Pancreas (tissue), 10 donors: Measurements from ENCODE around the gene FXN. TPM values are rescaled to one million over a fixed set of nuclear protein-coding genes. Genes with fewer than 3 reads are reported as not detected.

Experiments
- ATAC-seq, 4 donors: fragments of 200-7000 bp; cut with Tn5 transposase; one replicate each; pipeline versions ENCODE4 v1.8.0 to v1.9.1; 2020; ENCODE audit warnings: mild to moderate bottlenecking in 4 of 4, moderate library complexity in 4 of 4
- DNase-seq, 6 donors: peaks; one replicate each; pipeline ENCODE4 v3.0.0-alpha.2; 2020
- FAIRE-seq: peaks from 2 replicates; lab custom pipeline; 2012; peaks lifted over from hg19 to GRCh38; lab: Jason Lieb, UNC
- H3K27ac ChIP-seq, 4 donors: fragments of 200-600 bp; sonication (generic); 1 replicate in 3 of 4; 2 replicates in 1 of 4; pipeline versions ENCODE4 v1.5.0 to v1.8.0; 2020
- H3K27me3 ChIP-seq, 4 donors: fragments of 200-600 bp; one replicate each; pipeline ENCODE4 v1.8.0; 2021
- H3K36me3 ChIP-seq, 3 donors: fragments of 200-600 bp; sonication (generic) in 1 of 3; one replicate each; pipeline versions ENCODE4 v1.5.0 to v1.8.0; 2020 to 2021
- H3K4me1 ChIP-seq, 3 donors: fragments of 200-600 bp; one replicate each; pipeline ENCODE4 v1.8.0; 2021
- H3K4me3 ChIP-seq, 4 donors: fragments of 200-600 bp; sonication (generic) in 2 of 4; one replicate each; pipeline versions ENCODE4 v1.5.0 to v1.8.0; 2020 to 2021
- H3K9me3 ChIP-seq, 4 donors: fragments of 200-600 bp; one replicate each; pipeline ENCODE4 v1.8.0; 2021
- WGBS, 2 donors: extraction: QIAGEN DNeasy Blood & Tissue Kit; methylation state at CpG; one replicate each; pipeline ENCODE4 v1.1.7; 2013; 5-methylcytosine and 5-hydroxymethylcytosine counted together
- intact Hi-C, 3 donors: fragments of 100-400 bp; cut with DNase I; formaldehyde crosslinking; loops; one replicate each; pipeline versions ENCODE4 v1.11.1 to v1.14.2; 2022
- polyA plus RNA-seq, 2 donors: library from polyadenylated mRNA; stranded (reverse); fragments of 200-250 nt; gene quantifications; one replicate each; pipeline ENCODE4 v1.2.3, GENCODE V29; 2013
- total RNA-seq, 6 donors: library from RNA; stranded (reverse); fragmentation: NEBNext Ultra II Directional in 4 of 6; extraction: Animal tissue kit (Norgen Biotek cat#: 25700) in 4 of 6; gene quantifications; one replicate each; pipeline versions ENCODE4 v1.2.1 to v1.2.4, GENCODE V29; 2021 to 2023
- TF ChIP-seq, protein P1 (sequence below), 4 donors: fragments of 200-600 bp; sonication (generic) in 3 of 4; IDR thresholded peaks; one replicate each; pipeline versions ENCODE4 v1.5.0 to v1.8.0; 2021; ENCODE audit warnings: antibody characterized with exemption in 4 of 4
- donor health status: healthy with polysubstance abuse.
- donor health status: DM: no; HTN: no; CAD: no; lungs with moderate emphysema.
- donor health status: DM: no; HTN: no; CAD: no.
- donor health status: control.
- donor health status: control.
- donor health status: Bipolar disorder and iron deficiency.
- donor health status: DM: yes; HTN: yes; CAD: no.
- donor health status: DM: no; HTN: no; CAD: no.
- donor health status: DM: no; HTN: no; CAD: no.
- donor health status: DM: yes; HTN: yes; CAD: no.

The FXN gene
- total and polyA plus RNA-seq, 8 donors: 6.2 to 12.0 (median 8.9) TPM

DNA sequence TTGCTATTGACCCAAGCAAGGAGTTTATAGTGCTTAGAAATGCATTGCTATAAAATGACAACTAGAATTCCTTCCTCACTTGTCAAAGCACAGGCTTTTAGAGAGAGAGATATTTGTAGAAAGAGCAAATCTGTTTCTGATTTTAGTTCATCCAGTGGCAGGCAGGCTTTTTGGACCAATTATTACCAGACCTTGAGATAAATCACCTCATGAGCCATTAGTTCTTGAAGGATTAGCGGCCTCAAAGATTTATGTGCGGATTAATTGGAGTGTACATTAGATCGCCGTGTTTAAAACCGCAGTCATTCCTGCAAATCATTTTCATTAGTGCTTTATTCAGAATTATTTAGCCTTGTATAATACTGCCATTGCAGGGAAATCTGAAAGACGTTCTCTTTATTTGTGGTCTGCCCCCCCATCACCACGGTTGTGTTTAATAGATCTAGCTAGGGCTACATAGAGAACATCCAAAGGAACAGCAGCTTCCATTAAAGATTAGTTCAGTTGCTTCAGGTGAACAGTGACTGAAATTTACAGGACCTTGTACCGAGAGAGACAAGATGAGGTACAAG, 109.7 kb downstream of the FXN start:
- DNase-seq (no peak), FAIRE-seq (no peak), ATAC-seq (no peak)
- Histone ChIP-seq H3K27ac (no peak overlapping the region), H3K4me1 (no peaks in the 10 kb centered on the region), H3K9me3 (no peaks in the 10 kb centered on the region), H3K36me3 (no peaks in the 10 kb centered on the region), H3K4me3 (no peak overlapping the region), H3K27me3 (no peaks in the 10 kb centered on the region)
- WGBS, 2 donors: 86 to 90% methylated on average over 8 of the region's 8 CpGs
- TF ChIP-seq, protein P1, sequence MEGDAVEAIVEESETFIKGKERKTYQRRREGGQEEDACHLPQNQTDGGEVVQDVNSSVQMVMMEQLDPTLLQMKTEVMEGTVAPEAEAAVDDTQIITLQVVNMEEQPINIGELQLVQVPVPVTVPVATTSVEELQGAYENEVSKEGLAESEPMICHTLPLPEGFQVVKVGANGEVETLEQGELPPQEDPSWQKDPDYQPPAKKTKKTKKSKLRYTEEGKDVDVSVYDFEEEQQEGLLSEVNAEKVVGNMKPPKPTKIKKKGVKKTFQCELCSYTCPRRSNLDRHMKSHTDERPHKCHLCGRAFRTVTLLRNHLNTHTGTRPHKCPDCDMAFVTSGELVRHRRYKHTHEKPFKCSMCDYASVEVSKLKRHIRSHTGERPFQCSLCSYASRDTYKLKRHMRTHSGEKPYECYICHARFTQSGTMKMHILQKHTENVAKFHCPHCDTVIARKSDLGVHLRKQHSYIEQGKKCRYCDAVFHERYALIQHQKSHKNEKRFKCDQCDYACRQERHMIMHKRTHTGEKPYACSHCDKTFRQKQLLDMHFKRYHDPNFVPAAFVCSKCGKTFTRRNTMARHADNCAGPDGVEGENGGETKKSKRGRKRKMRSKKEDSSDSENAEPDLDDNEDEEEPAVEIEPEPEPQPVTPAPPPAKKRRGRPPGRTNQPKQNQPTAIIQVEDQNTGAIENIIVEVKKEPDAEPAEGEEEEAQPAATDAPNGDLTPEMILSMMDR (IDR thresholded peaks at IDR 0.05): no peak
- intact Hi-C loops: no loop called here

DNA sequence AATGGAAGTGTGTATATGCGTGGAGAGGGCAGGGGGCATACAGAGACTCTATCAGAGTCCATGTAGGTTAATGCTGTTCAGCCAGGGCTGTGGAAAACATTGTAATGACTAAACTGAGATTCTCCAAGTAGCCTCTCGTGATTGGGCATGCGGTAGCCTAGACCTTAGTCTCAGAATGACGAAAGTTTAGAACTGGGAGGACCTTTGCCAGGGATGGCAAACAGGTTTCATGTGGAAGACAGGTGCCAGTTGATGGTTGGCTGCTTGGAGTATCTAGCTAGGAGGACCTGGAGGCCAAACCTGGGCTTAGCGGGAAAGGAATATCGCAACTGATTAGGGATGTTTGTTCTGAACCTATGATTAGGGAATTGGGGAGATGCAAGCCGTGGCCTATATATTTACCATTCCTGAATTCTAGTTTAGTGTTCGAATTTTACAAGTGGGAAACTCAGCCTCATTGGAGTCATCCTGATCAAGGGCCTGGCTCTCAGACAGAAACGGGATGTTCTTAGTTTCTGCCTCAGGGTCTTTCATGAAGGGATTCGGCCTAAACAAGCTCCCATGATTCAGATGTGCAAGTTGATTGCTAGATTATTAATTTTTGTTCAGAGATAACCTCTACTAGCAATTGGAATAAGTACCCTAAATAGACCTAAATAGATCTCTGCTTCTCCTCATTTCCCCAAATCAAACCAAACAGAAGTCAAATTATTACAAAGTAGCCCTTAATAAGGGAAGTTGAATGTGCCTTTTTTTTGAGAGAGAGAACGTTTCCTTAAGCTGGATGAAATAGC, 111.7 kb downstream of the FXN start:
- intact Hi-C loops: no loop called here
- DNase-seq: no peak
- FAIRE-seq: no peak
- Histone ChIP-seq H3K9me3 (no peaks in the 10 kb centered on the region), H3K4me1 (no peaks in the 10 kb centered on the region), H3K27me3 (no peaks in the 10 kb centered on the region), H3K36me3 (no peaks in the 10 kb centered on the region), H3K27ac (no peak overlapping the region), H3K4me3 (no peak overlapping the region)
- TF ChIP-seq, protein P1 (IDR thresholded peaks at IDR 0.05): no peak
- 83 to 91% methylated on average over 11 of the region's 11 CpGs for WGBS, 2 donors
- ATAC-seq: no peak

DNA sequence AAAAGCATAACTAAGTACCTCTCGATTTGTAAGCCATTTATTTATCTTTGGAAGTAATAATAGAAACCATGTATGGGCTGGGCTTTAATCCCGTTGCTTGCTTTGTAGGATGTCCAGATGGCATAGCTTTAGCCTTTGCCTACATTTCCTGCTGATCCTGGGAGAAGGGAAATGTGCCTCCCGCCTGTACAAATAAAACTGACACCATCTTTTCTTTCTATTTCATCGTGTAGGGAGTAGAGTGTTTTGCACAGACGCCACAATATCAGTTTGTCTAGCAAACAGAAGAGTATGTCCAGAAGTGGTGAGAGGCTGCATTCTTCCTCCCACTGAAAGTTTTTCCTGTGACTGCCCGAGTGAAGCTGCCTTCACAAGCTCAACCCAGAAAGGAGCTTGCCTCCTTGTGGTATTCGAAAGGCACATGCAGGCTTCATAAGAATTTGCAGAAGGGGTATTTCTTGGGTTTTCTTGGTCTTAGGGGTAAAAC, 113.8 kb downstream of the FXN start:
- TF ChIP-seq, protein P1 (IDR thresholded peaks at IDR 0.05): no peak
- FAIRE-seq (no peak), DNase-seq (no peak), ATAC-seq (peak; percentile 66 to 77 (median 74))
- H3K27ac ChIP-seq: peak overlapping the region in 2 of 4 donors; percentile 3 to 6
- intact Hi-C loops: no loop called here
- WGBS, 2 donors: 17 to 25% methylated on average over 7 of the region's 7 CpGs
- no peaks in the 10 kb centered on the region for H3K4me1 ChIP-seq
- H3K9me3 ChIP-seq: no peaks in the 10 kb centered on the region
- H3K27me3 ChIP-seq: no peaks in the 10 kb centered on the region
- H3K4me3 ChIP-seq: no peak overlapping the region
- H3K36me3 ChIP-seq: no peaks in the 10 kb centered on the region

Other genes with a start within 250 kb of the FXN start
- gene PRKACG, start 21.6 kb upstream of the FXN start, total RNA-seq: not detected
- gene PRKACG, start 21.6 kb upstream of the FXN start, polyA plus RNA-seq: not detected
- 10 to 100 TPM; 29.1 to 70.3 (median 33.4) TPM for gene TJP2, start 138.5 kb downstream of the FXN start, total RNA-seq
- 10 to 100 TPM; 24.1 to 29.8 TPM for gene TJP2, start 138.5 kb downstream of the FXN start, polyA plus RNA-seq